Transverse colon (tissue), 3 donors: Measurements from ENCODE around the gene ARL5A.

ENCODE experiments used
- CTCF ChIP-seq, 5 experiments: fragments of 200-600 bp in 3 of 5; fragments of 450-650 bp in 2 of 5; sonication (generic) in 3 of 5; IDR thresholded peaks; 1 replicate in 2 of 5; 2 replicates in 3 of 5; pipeline ENCODE4 v1.5.1; 2016 to 2017; ENCODE audit warnings: antibody characterized with exemption in 5 of 5, inconsistent platforms in 3 of 5, mild to moderate bottlenecking in 2 of 5, moderate library complexity in 1 of 5
- POLR2A ChIP-seq: fragments of 450-650 bp; IDR thresholded peaks from one replicate; pipeline ENCODE4 v1.6.1; 2016; ENCODE audit warnings: antibody characterized with exemption, mild to moderate bottlenecking, moderate library complexity

- TF ChIP-seq POLR2A (no peak), CTCF (IDR thresholded peaks at IDR 0.05) (no peak)
Measured at GRCh38 chr2:151790689-151791088, 37.5 kb downstream of the ARL5A start.
